Fibroblast of lung (primary cell): ENCODE data around the gene LMNB1.

Source experiments
- CTCF ChIP-seq, 2 donors: IDR thresholded peaks in 1 of 2; conservative IDR thresholded peaks in 1 of 2; 1 replicate in 1 of 2; 2 replicates in 1 of 2; pipeline ENCODE4 v1.5.1; 2011 to 2012; ENCODE audit warnings: low read length in 2 of 2, control low read depth in 1 of 2, inconsistent platforms in 1 of 2, low read depth in 1 of 2, mild to moderate bottlenecking in 1 of 2
- EZH2 ChIP-seq: IDR thresholded peaks from 2 replicates; pipeline ENCODE4 v1.5.1; 2012; ENCODE audit warnings: low read length, control low read depth, mild to moderate bottlenecking; ENCODE audit errors: missing control alignments

GRCh38 chr5:126757713-126758357 lies 19.1 kb upstream of the LMNB1 start:
- TF ChIP-seq EZH2 (no peak), CTCF (conservative IDR thresholded peaks at IDR 0.05 in 1 of 2, IDR thresholded peaks at IDR 0.05 in 1 of 2; ENCODE audit: low read depth in 1 of 2, low read length in 2 of 2) (no peak)
